Measurements from ENCODE around the gene ING3. TPM values are rescaled to one million over a fixed set of nuclear protein-coding genes. Genes with fewer than 3 reads are reported as not detected.

ING3 gene
- total and polyA plus RNA-seq, 2 of the 13 experiments (the other 11 are each of a cell fraction or from before 2014, with no cell fraction given): 6.9 to 12.8 TPM

GRCh38 chr7:120995654-120996053, 45.1 kb downstream of the ING3 start:
- no TSS peak for BruUV-seq (replicated peaks)
- TF ChIP-seq YY1 (IDR thresholded peaks at IDR 0.05; ENCODE audit: insufficient read depth, insufficient replicate concordance, low read depth, low read length) (no peak), RXRB (CRISPR knock-in tag; IDR thresholded peaks at IDR 0.05; ENCODE audit: borderline replicate concordance) (no peak), PRPF4 (IDR thresholded peaks at IDR 0.05; ENCODE audit: low read depth, low read length, poor library complexity, severe bottlenecking) (no peak), MEIS2 (CRISPR knock-in tag; IDR thresholded peaks at IDR 0.05) (no peak), AKAP8 (CRISPR knock-in tag; IDR thresholded peaks at IDR 0.05) (no peak), ZNF33B (CRISPR knock-in tag; IDR thresholded peaks at IDR 0.05) (no peak), SRY (CRISPR knock-in tag; IDR thresholded peaks at IDR 0.05) (no peak), ATF1 (CRISPR knock-in tag; IDR thresholded peaks at IDR 0.05) (no peak), MXI1 (IDR thresholded peaks at IDR 0.05; ENCODE audit: borderline replicate concordance, low read depth, low read length) (no peak), SUZ12 (IDR thresholded peaks at IDR 0.05; ENCODE audit: low read depth, low read length) (no peak), ZNF644 (CRISPR knock-in tag; IDR thresholded peaks at IDR 0.05; ENCODE audit: low read depth) (no peak), EHMT2 (IDR thresholded peaks at IDR 0.05; ENCODE audit: borderline replicate concordance, low read depth, low read length) (no peak), ZSCAN21 (CRISPR knock-in tag; IDR thresholded peaks at IDR 0.05; ENCODE audit: borderline replicate concordance) (no peak), ZFAT (CRISPR knock-in tag; conservative IDR thresholded peaks at IDR 0.05) (no peak), RFX1 (IDR thresholded peaks at IDR 0.05) (no peak), PHB2 (IDR thresholded peaks at IDR 0.05; ENCODE audit: partially characterized antibody) (no peak)
- WGBS (ENCODE audit: low lambda C conversion rate): 3% methylated on average over 2 of the region's 2 CpGs
- H3K36me3 ChIP-seq (replicated peaks in 1 of 2; ENCODE audit: control insufficient read depth in 1 of 2, insufficient read depth in 2 of 2, low read length in 2 of 2): no peaks in the 10 kb centered on the region
- H2AFZ ChIP-seq (ENCODE audit: low read length): no peak overlapping the region
- H4K20me1 ChIP-seq (ENCODE audit: insufficient read depth, low read length): no peaks in the 10 kb centered on the region
- no peak for FAIRE-seq
- H3K79me2 ChIP-seq (ENCODE audit: insufficient read depth, low read length): no peaks in the 10 kb centered on the region
- H3K27me3 ChIP-seq (ENCODE audit: control insufficient read depth in 1 of 2, insufficient read depth in 2 of 2, low read length in 2 of 2): no peaks in the 10 kb centered on the region
- no peak overlapping the region for H3K27ac ChIP-seq (ENCODE audit: extremely low read length, insufficient read depth, low read length)
- no peak overlapping the region for H3K4me2 ChIP-seq (ENCODE audit: low read depth, low read length)
- intact Hi-C loops (cut with micrococcal nuclease; ENCODE audit: unreplicated experiment): no loop called here
- no peak for ATAC-seq
- ChIA-PET CTCF (ENCODE audit: low intra/inter-chr PET ratio, low total read pairs) (no interaction called here), POLR2A (no interaction called here)
- no peak overlapping the region for H3K4me3 ChIP-seq (replicated peaks in 1 of 3; ENCODE audit: insufficient read depth in 1 of 3, low read depth in 2 of 3, low read length in 3 of 3)
- in situ Hi-C loops (cut with HindIII; ENCODE audit: extremely low pct_ligation_motif_present, low pct_unique_long_range_greater_than_20kb): no loop called here
- no peak for DNase-seq (ENCODE audit: low spot score)
- no peak overlapping the region for H3K9ac ChIP-seq (ENCODE audit: insufficient read depth, low read depth, low read length)
- no peaks in the 10 kb centered on the region for H3K4me1 ChIP-seq (ENCODE audit: insufficient read depth, low read length)
- no peaks in the 10 kb centered on the region for H3K9me3 ChIP-seq (ENCODE audit: low read length)
